Measurements from ENCODE around the gene CHMP2B. TPM values are rescaled to one million over a fixed set of nuclear protein-coding genes. Genes with fewer than 3 reads are reported as not detected.
"Not testable (repeated sequence)": the region's sequence is repeated elsewhere in the genome, so short reads cannot be mapped to it uniquely, and the experiment has no call there.

Gene CHMP2B
- total RNA-seq, 4 donors from 2014 or later: 30.7 to 46.9 (median 33.6) TPM

DNA sequence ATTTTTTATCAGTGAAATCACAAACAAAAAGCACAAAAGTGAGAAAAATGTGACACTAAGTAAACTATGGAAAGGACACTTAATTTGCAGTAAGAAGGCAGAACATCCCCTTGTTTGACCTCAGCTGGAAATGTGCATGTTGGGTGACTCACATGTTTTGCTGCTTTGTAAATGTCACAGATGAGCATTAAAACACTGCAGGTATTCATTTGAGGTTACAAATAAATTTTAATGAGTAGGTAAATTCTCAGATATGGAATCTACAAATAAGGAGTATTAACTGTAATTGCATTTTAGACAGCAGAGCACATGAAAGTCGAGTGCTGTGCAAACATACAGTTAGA, 20.3 kb downstream of the CHMP2B start:
- TF ChIP-seq POLR2A (IDR thresholded peaks at IDR 0.05): no peak
- intact Hi-C loops (cut with DNase I; ENCODE audit: low total_unique reads): no loop called here

DNA sequence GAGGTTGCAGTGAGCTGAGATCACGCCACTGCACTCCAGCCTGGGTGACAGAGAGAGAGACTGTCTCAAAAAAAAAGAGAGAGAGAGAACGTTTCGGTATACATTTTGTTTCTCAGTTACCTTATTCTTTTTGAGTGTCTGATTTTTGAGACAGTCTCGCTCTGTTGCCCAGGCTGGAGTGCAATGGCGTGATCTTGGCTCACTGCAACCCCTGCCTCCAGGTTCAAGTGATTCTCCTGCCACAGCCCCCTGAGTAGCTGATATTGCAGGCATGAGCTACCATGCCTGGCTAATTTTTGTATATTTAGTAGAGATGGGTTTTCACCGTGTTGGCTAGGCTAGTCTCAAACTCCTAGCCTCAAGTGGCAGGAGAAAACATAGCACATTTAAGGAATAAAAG, 21.1 kb downstream of the CHMP2B start:
- in situ Hi-C loops (cut with MboI; ENCODE audit: low sequenced_read_pairs in 4 of 4); intact Hi-C loops (cut with DNase I; ENCODE audit: low total_unique reads): not testable (repeated sequence)

More for the DNA sequence above, 20.3 kb downstream of the CHMP2B start:
- Histone ChIP-seq H3K4me1 (no peaks in the 10 kb centered on the region), H3K36me3 (peaks cover 0 to 23% of the 10 kb centered on the region in 2 donors), H3K27ac (no peak overlapping the region), H3K27me3 (no peaks in the 10 kb centered on the region), H3K9me3 (no peaks in the 10 kb centered on the region), H3K4me3 (no peak overlapping the region)
- in situ Hi-C loops (cut with MboI; ENCODE audit: low sequenced_read_pairs in 4 of 4): no loop called here
- ATAC-seq (no peak), DNase-seq (no peak)

DNA sequence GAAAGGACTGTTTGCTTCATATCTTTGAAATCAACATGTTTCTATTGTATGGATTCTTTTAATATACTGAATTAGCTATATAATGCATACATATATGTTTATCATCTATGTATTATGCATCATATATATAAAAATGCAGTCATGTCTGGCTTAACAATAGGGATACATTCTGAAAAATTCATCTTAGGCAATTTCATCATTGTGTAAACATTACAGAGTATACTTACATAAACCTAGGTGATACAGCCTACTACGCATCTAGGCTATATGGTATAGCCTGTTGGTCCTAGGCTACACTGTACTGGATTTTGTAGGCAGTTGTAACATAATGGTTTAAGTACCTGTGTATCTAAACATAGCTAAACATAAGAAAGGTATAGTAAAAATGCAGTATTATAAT, 21.7 kb downstream of the CHMP2B start:
- Histone ChIP-seq H3K27me3 (no peaks in the 10 kb centered on the region), H3K27ac (no peak overlapping the region), H3K4me3 (no peak overlapping the region), H3K9me3 (no peaks in the 10 kb centered on the region), H3K36me3 (peaks cover 0 to 31% of the 10 kb centered on the region in 2 donors), H3K4me1 (no peaks in the 10 kb centered on the region)
- DNase-seq (no peak), ATAC-seq (no peak)
- in situ Hi-C loops (cut with MboI; ENCODE audit: low sequenced_read_pairs in 4 of 4) (no loop called here), intact Hi-C loops (cut with DNase I; ENCODE audit: low total_unique reads) (no loop called here)
- no peak for TF ChIP-seq POLR2A (IDR thresholded peaks at IDR 0.05)

More for the DNA sequence above, 21.1 kb downstream of the CHMP2B start:
- H3K27ac ChIP-seq, H3K4me3 ChIP-seq, H3K9me3 ChIP-seq, H3K4me1 ChIP-seq, ATAC-seq, DNase-seq, H3K27me3 ChIP-seq: not testable (repeated sequence)
- H3K36me3 ChIP-seq: peaks cover 0 to 25% of the 10 kb centered on the region in 2 donors

DNA sequence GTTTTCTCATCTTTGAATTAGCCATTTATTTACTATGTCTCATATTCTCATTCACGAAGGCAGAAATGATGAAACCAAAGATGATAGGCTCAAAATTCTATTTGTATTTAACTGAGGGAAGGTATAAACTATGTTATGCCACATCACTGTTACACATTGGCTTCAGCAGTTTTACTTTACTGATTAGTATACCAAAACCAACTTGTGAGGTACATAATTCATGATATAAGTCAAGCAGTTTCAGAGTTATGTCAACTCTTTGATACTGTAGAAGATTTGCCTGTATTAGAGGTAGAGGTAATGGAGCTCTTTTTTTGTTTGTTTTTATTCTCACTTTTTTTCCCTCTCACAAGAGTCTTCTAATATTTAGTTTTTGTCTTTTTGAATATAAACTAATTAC, 22.9 kb downstream of the CHMP2B start:
- Histone ChIP-seq H3K4me3 (no peak overlapping the region), H3K27ac (no peak overlapping the region), H3K4me1 (no peaks in the 10 kb centered on the region), H3K27me3 (no peaks in the 10 kb centered on the region), H3K9me3 (no peaks in the 10 kb centered on the region), H3K36me3 (peaks cover 0 to 36% of the 10 kb centered on the region in 2 donors)
- TF ChIP-seq POLR2A (IDR thresholded peaks at IDR 0.05): no peak
- TF ChIP-seq, protein P1, sequence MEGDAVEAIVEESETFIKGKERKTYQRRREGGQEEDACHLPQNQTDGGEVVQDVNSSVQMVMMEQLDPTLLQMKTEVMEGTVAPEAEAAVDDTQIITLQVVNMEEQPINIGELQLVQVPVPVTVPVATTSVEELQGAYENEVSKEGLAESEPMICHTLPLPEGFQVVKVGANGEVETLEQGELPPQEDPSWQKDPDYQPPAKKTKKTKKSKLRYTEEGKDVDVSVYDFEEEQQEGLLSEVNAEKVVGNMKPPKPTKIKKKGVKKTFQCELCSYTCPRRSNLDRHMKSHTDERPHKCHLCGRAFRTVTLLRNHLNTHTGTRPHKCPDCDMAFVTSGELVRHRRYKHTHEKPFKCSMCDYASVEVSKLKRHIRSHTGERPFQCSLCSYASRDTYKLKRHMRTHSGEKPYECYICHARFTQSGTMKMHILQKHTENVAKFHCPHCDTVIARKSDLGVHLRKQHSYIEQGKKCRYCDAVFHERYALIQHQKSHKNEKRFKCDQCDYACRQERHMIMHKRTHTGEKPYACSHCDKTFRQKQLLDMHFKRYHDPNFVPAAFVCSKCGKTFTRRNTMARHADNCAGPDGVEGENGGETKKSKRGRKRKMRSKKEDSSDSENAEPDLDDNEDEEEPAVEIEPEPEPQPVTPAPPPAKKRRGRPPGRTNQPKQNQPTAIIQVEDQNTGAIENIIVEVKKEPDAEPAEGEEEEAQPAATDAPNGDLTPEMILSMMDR (IDR thresholded peaks at IDR 0.05 in 4 of 5, conservative IDR thresholded peaks at IDR 0.05 in 1 of 5): no peak
- DNase-seq (no peak), ATAC-seq (no peak)
- intact Hi-C loops (cut with DNase I; ENCODE audit: low total_unique reads) (no loop called here), in situ Hi-C loops (cut with MboI; ENCODE audit: low sequenced_read_pairs in 4 of 4) (no loop called here)

DNA sequence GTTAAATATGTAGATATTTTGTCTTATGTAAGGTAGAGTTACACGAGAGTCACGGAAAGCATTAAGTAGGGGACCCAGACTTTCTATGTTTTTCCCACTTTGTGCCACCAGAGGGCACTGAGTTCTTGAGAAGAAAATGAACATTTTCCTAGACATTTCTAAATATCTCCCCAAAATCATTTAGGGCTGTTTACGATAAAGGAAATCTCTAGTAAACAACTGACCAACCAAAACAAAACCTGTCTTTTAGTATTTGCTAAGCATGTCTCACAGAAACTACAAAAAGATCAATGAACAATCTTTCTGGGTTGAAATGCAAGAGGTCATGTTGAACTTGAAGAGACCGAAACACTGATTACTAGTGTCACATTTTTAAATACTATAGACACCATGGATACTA, 33.2 kb downstream of the CHMP2B start:
- H3K4me1 ChIP-seq: no peaks in the 10 kb centered on the region
- intact Hi-C loops (cut with DNase I; ENCODE audit: low total_unique reads) (no loop called here), in situ Hi-C loops (cut with MboI; ENCODE audit: low sequenced_read_pairs in 4 of 4) (no loop called here)
- H3K9me3 ChIP-seq: no peaks in the 10 kb centered on the region
- peaks cover 0 to 3% of the 10 kb centered on the region in 2 donors for H3K36me3 ChIP-seq
- H3K27me3 ChIP-seq: no peaks in the 10 kb centered on the region
- no peak for DNase-seq
- H3K27ac ChIP-seq: no peak overlapping the region
- H3K4me3 ChIP-seq: no peak overlapping the region
- TF ChIP-seq, protein P1 (IDR thresholded peaks at IDR 0.05 in 4 of 5, conservative IDR thresholded peaks at IDR 0.05 in 1 of 5): peak in 3 of 5 experiments; percentile 21 to 53 (median 32)
- TF ChIP-seq POLR2A (IDR thresholded peaks at IDR 0.05): no peak
- ATAC-seq: no peak

DNA sequence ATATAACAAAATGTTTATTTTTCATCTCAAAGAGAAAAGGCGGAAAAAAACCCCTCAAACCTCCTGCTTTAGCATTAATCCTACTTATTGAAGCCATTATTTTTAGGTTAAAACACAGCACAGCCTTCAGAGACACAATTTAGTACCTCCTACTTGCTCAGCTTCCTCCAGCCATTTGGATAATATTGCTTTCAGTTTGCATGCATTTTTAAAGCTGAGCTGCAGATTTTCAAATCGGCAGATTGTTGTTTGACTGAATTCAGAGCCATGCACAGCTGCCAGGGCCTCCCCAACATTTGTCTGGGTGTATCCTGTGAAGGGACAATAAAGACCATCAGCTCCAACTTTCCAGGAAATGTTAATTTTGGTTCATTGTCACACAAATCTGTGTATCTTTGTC, 34.8 kb downstream of the CHMP2B start:
- DNase-seq (no peak), ATAC-seq (no peak)
- Histone ChIP-seq H3K4me1 (no peaks in the 10 kb centered on the region), H3K4me3 (no peak overlapping the region), H3K27ac (no peak overlapping the region), H3K27me3 (no peaks in the 10 kb centered on the region), H3K9me3 (no peaks in the 10 kb centered on the region), H3K36me3 (no peaks in the 10 kb centered on the region)
- TF ChIP-seq POLR2A (IDR thresholded peaks at IDR 0.05): no peak
- TF ChIP-seq, protein P1 (IDR thresholded peaks at IDR 0.05 in 4 of 5, conservative IDR thresholded peaks at IDR 0.05 in 1 of 5): no peak
- in situ Hi-C loops (cut with MboI; ENCODE audit: low sequenced_read_pairs in 4 of 4): no loop called here
- intact Hi-C loops (cut with DNase I; ENCODE audit: low total_unique reads): no loop called here
